Peyer's patch (tissue), 4 donors: ENCODE results near the gene TPM2. TPM values are rescaled to one million over a fixed set of nuclear protein-coding genes. Genes with fewer than 3 reads are reported as not detected.

Source experiments
- DNase-seq, 3 donors: peaks; one replicate each; pipeline ENCODE4 v3.0.0-alpha.2; 2017 to 2019
- H3K27ac ChIP-seq, 4 donors: fragments of 200-600 bp; sonication (generic); one replicate each; pipeline ENCODE4 v1.5.1; 2016 to 2019
- H3K27me3 ChIP-seq, 2 donors: fragments of 200-600 bp; sonication (generic); one replicate each; pipeline ENCODE4 v1.5.1; 2019
- H3K36me3 ChIP-seq, 3 donors: fragments of 200-600 bp; sonication (generic); one replicate each; pipeline ENCODE4 v1.5.1; 2016 to 2019
- H3K4me1 ChIP-seq, 4 donors: fragments of 200-600 bp; sonication (generic); one replicate each; pipeline ENCODE4 v1.5.1; 2016 to 2019
- H3K4me3 ChIP-seq, 4 donors: fragments of 200-600 bp; sonication (generic); 1 replicate in 3 of 4; 2 replicates in 1 of 4; pipeline ENCODE4 v1.5.1; 2016 to 2019; ENCODE audit warnings: mild to moderate bottlenecking in 1 of 4
- H3K9me3 ChIP-seq, 4 donors: fragments of 200-600 bp; sonication (generic); one replicate each; pipeline ENCODE4 v1.5.1; 2016 to 2019; ENCODE audit warnings: mild to moderate bottlenecking in 1 of 4
- CTCF ChIP-seq, 6 experiments: fragments of 450-650 bp in 4 of 6; fragments of 200-600 bp in 2 of 6; sonication (generic) in 1 of 6; IDR thresholded peaks; one replicate each; pipeline ENCODE4 v1.5.1; 2017 to 2019; ENCODE audit warnings: antibody characterized with exemption in 6 of 6, mild to moderate bottlenecking in 3 of 6, moderate library complexity in 1 of 6
- POLR2A ChIP-seq, 2 donors: fragments of 450-650 bp; IDR thresholded peaks; one replicate each; pipeline ENCODE4 v1.5.1; 2017; ENCODE audit warnings: antibody characterized with exemption in 2 of 2, mild to moderate bottlenecking in 2 of 2, moderate library complexity in 2 of 2
- small RNA-seq, 2 donors: library from RNA; depleted of rRNA; stranded (forward); fragments of <200 nt; gene quantifications; one replicate each; pipeline ENCODE3, GENCODE V24; 2016
- total RNA-seq, 4 donors: library from RNA; depleted of rRNA; stranded (reverse); fragments of >200 nt; gene quantifications; one replicate each; pipeline ENCODE4 v1.1.0, GENCODE V29; 2016

The TPM2 gene
- total RNA-seq, 4 donors from 2014 or later = 41.2 to 436 (median 122) TPM

GRCh38 chr9:35635730-35636129 lies 54.0 kb downstream of the TPM2 start:
- Histone ChIP-seq H3K36me3 (no peaks in the 10 kb centered on the region), H3K4me3 (no peak overlapping the region), H3K9me3 (no peaks in the 10 kb centered on the region), H3K27me3 (no peaks in the 10 kb centered on the region), H3K27ac (peak overlapping the region; percentile 14 to 75 (median 40)), H3K4me1 (peaks cover 0 to 21% (median 2%) of the 10 kb centered on the region in 4 donors)
- TF ChIP-seq POLR2A (IDR thresholded peaks at IDR 0.05) (no peak), CTCF (IDR thresholded peaks at IDR 0.05) (no peak)
- no peak for DNase-seq

Small RNAs within 50 kb of the gene (small RNA-seq; reads per million reads assigned to genes)
- gene MIR6853 (0 to 0.29 reads per million in 2 donors), gene RMRP (0 reads per million in 2 donors), gene RN7SL22P (0 reads per million in 2 donors)

Other genes with a start within 250 kb of the TPM2 start
- gene RUSC2, start 199.8 kb downstream of the TPM2 start, total RNA-seq = 10 to 100 TPM in 1 of 4 donors, 1 to 10 TPM in 3; 3.0 to 17.3 (median 5.5) TPM
- gene TESK1, start 84.7 kb downstream of the TPM2 start, total RNA-seq = 10 to 100 TPM; 21.5 to 85.1 (median 50.7) TPM
- gene CD72, start 71.5 kb downstream of the TPM2 start, total RNA-seq = 10 to 100 TPM in 1 of 4 donors, 1 to 10 TPM in 3; 2.3 to 62.7 (median 4.4) TPM
- gene SIT1, start 39.0 kb downstream of the TPM2 start, total RNA-seq = 1 to 10 TPM in 1 of 4 donors, not detected in 3; 2.4 TPM
- gene RMRP, start 31.9 kb downstream of the TPM2 start, total RNA-seq = 1,000 to 10,000 TPM in 3 of 4 donors, not detected in 1; 1,673 to 3,824 (median 2,659) TPM
- gene CCDC107, start 31.6 kb downstream of the TPM2 start, total RNA-seq = 10 to 100 TPM; 14.0 to 21.9 (median 20.2) TPM
- 10 to 100 TPM in 1 of 4 donors, 1 to 10 TPM in 3; 1.9 to 19.8 (median 4.8) TPM for gene ARHGEF39, start 24.7 kb downstream of the TPM2 start, total RNA-seq
- gene CA9, start 16.0 kb downstream of the TPM2 start, total RNA-seq = 1 to 10 TPM; 1.6 to 6.3 (median 5.2) TPM
- 100 to 1,000 TPM; 129 to 262 (median 188) TPM for gene TLN1, start 42.3 kb upstream of the TPM2 start, total RNA-seq
- 10 to 100 TPM; 19.8 to 34.3 (median 28.5) TPM for gene CREB3, start 42.7 kb upstream of the TPM2 start, total RNA-seq
- gene GBA2, start 59.3 kb upstream of the TPM2 start, total RNA-seq = 100 to 1,000 TPM; 263 to 474 (median 436) TPM
- gene RGP1, start 59.4 kb upstream of the TPM2 start, total RNA-seq = 10 to 100 TPM; 16.5 to 44.4 (median 38.3) TPM
- not detected for gene MSMP, start 64.4 kb upstream of the TPM2 start, total RNA-seq
- 10 to 100 TPM in 3 of 4 donors, 1 to 10 TPM in 1; 6.7 to 29.5 (median 21.6) TPM for gene NPR2, start 101.7 kb upstream of the TPM2 start, total RNA-seq
- under 1 TPM in 1 of 4 donors, not detected in 3; 0.94 TPM for gene SPAG8, start 122.3 kb upstream of the TPM2 start, total RNA-seq
- 10 to 100 TPM; 19.8 to 40.3 (median 28.7) TPM for gene HINT2, start 125.1 kb upstream of the TPM2 start, total RNA-seq
- not detected for gene FAM221B, start 138.8 kb upstream of the TPM2 start, total RNA-seq
- gene TMEM8B, start 139.3 kb upstream of the TPM2 start, total RNA-seq = 10 to 100 TPM in 1 of 4 donors, 1 to 10 TPM in 3; 6.0 to 11.6 (median 8.1) TPM
- not detected for gene OR13J1, start 180.5 kb upstream of the TPM2 start, total RNA-seq
- gene HRCT1, start 216.3 kb upstream of the TPM2 start, total RNA-seq = 10 to 100 TPM in 3 of 4 donors, 1 to 10 TPM in 1; 9.1 to 32.6 (median 17.2) TPM
- 10 to 100 TPM in 1 of 4 donors, under 1 TPM in 1, not detected in 2; 0.88 to 17.3 TPM for gene SPAAR, start 219.6 kb upstream of the TPM2 start, total RNA-seq